ENCODE results near the gene CCDC169. TPM values are rescaled to one million over a fixed set of nuclear protein-coding genes. Genes with fewer than 3 reads are reported as not detected.
"Not testable (repeated sequence)": the region's sequence is repeated elsewhere in the genome, so short reads cannot be mapped to it uniquely, and the experiment has no call there.

The CCDC169 gene
- total and polyA plus RNA-seq, 2 of the 13 experiments (the other 11 are each of a cell fraction or from before 2014, with no cell fraction given), result 0.25 to 0.33 TPM

DNA sequence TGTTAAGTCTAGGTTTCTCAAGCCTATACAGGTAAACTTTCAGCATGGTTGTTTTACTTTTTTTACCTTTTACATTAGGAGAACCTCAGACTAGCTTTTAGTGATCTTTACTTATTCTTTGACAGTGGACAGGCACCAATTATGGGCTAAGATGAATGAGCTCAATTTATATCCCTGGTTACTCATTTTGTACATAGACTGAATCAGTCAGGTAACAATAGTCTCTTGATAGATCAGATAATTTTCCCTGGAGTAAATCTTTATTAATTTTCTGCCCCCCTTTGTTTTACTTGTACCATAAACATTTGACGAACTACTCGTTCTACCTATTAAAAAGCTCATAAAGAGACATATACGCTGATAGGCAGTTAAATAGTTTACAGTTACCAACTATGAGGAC lies 25.8 kb upstream of the CCDC169 start (continued):
- TF ChIP-seq, protein P1, sequence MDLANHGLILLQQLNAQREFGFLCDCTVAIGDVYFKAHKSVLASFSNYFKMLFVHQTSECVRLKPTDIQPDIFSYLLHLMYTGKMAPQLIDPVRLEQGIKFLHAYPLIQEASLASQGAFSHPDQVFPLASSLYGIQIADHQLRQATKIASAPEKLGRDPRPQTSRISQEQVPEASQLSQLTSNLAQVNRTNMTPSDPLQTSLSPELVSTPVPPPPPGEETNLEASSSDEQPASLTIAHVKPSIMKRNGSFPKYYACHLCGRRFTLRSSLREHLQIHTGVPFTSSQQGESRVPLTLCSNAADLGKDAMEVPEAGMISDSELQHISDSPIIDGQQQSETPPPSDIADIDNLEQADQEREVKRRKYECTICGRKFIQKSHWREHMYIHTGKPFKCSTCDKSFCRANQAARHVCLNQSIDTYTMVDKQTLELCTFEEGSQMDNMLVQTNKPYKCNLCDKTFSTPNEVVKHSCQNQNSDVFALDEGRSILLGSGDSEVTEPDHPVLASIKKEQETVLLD (CRISPR knock-in tag; IDR thresholded peaks at IDR 0.05; ENCODE audit: low read depth), result no peak
- TF ChIP-seq CBX5 (CRISPR knock-in tag; IDR thresholded peaks at IDR 0.05; ENCODE audit: borderline replicate concordance) (no peak), ZNF337 (CRISPR knock-in tag; IDR thresholded peaks at IDR 0.05; ENCODE audit: borderline replicate concordance, low read depth) (no peak), ZSCAN29 (CRISPR knock-in tag; conservative IDR thresholded peaks at IDR 0.05) (no peak), EZH2 (conservative IDR thresholded peaks at IDR 0.05; ENCODE audit: low read depth, low read length) (no peak)

DNA sequence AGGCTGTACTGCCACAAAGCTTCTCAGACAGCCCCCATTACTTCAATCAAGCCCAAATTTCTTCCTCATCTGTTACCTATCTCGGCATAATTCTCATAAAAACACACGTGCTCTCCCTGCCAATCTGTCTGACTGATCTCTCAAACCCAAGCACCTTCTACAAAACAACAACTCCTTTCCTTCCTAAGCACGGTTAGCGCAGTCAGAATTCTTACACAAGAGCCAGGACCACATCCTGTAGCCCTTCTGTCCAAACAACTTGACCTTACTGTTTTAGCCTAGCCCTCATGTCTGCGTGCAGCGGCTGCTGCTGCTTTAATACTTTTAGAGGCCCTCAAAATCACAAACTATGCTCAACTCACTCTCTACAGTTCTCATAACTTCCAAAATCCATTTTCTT lies 22.2 kb upstream of the CCDC169 start:
- H3K27ac ChIP-seq (ENCODE audit: extremely low read length, insufficient read depth, low read length); H3K27me3 ChIP-seq (ENCODE audit: control insufficient read depth in 1 of 2, insufficient read depth in 2 of 2, low read length in 2 of 2); intact Hi-C loops (cut with micrococcal nuclease; ENCODE audit: unreplicated experiment); H3K4me2 ChIP-seq (ENCODE audit: low read depth, low read length); ATAC-seq; H3K9me3 ChIP-seq (ENCODE audit: low read length); in situ Hi-C loops (cut with HindIII; ENCODE audit: extremely low pct_ligation_motif_present, low pct_unique_long_range_greater_than_20kb); H4K20me1 ChIP-seq (ENCODE audit: insufficient read depth, low read length); H2AFZ ChIP-seq (ENCODE audit: low read length); H3K9ac ChIP-seq (ENCODE audit: insufficient read depth, low read depth, low read length); POLR2A ChIA-PET; FAIRE-seq; DNase-seq (ENCODE audit: low spot score); H3K4me3 ChIP-seq (replicated peaks in 1 of 3; ENCODE audit: insufficient read depth in 1 of 3, low read depth in 2 of 3, low read length in 3 of 3); BruUV-seq (replicated peaks); CTCF ChIA-PET (ENCODE audit: low intra/inter-chr PET ratio, low total read pairs); H3K79me2 ChIP-seq (ENCODE audit: insufficient read depth, low read length): not testable (repeated sequence)
- H3K4me1 ChIP-seq (ENCODE audit: insufficient read depth, low read length), result 0 out of 2 replicates have a peak, but pooled peaks cover 10% of the 10 kb centered on the region
- WGBS (ENCODE audit: low lambda C conversion rate), result 30% methylated on average over 6 of the region's 6 CpGs
- 0 out of 5 replicates have a peak, but pooled peaks cover 0 to 13% of the 10 kb centered on the region in 2 experiments for H3K36me3 ChIP-seq (replicated peaks in 1 of 2; ENCODE audit: control insufficient read depth in 1 of 2, insufficient read depth in 2 of 2, low read length in 2 of 2)
